ENCODE results near the gene LUZP2. TPM values are rescaled to one million over a fixed set of nuclear protein-coding genes. Genes with fewer than 3 reads are reported as not detected.

The LUZP2 gene
- polyA plus RNA-seq, 1 experiment = 1.6 TPM

DNA sequence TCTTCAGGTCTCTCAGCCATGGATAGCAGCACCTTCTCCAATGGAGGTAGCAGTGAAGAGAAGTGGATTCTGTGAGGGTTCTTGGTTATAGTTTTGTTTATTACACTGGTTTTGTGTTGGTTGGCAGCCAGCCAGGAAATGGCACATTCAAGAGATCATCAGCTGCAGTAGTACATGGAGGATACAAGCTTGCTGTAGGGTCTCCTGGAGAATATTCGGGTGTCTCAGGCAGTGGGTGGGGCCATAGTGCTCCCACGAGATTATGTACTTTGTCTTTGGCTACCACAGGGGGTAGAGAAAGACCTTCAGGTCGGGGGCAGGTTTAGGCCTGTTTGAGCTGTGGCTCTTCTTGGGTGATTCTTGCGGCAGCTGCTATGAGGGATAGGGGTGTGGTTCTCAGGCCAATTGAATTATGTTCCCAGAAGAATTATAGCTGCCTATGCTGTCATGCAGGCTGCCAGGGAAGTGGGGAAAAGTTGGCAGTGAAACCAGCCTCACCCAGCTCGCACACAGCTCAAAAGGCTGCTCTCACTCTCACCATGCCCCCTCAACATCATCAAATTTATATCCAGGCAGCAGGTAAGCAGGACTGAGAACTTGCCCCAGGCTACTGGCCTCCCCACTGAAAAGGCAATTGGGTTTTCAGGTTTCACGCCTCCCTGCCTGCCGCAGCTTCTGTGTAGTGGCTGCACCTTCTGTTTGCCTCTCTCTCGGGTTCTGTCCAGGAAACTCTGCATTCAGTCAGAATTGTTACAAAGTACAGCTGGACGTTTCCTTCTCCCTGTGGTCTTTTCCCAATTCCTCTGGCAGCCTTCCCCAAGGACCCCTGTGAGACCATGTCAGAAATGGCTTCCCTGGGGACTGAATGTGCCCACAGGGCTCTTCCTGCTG, 435.5 kb downstream of the LUZP2 start:
- POLR2A ChIA-PET = no interaction called here
- Histone ChIP-seq H3K27me3 (ENCODE audit: control insufficient read depth, insufficient read depth, low read length) (no peaks in the 10 kb centered on the region), H3K27ac (ENCODE audit: low read depth, low read length) (no peak overlapping the region), H3K4me3 (ENCODE audit: low read depth, low read length) (no peak overlapping the region), H3K9me3 (ENCODE audit: control insufficient read depth, insufficient read depth, low read length) (no peaks in the 10 kb centered on the region)
- DNase-seq (ENCODE audit: low read depth, low spot score) = no peak
- TF ChIP-seq, protein P1, sequence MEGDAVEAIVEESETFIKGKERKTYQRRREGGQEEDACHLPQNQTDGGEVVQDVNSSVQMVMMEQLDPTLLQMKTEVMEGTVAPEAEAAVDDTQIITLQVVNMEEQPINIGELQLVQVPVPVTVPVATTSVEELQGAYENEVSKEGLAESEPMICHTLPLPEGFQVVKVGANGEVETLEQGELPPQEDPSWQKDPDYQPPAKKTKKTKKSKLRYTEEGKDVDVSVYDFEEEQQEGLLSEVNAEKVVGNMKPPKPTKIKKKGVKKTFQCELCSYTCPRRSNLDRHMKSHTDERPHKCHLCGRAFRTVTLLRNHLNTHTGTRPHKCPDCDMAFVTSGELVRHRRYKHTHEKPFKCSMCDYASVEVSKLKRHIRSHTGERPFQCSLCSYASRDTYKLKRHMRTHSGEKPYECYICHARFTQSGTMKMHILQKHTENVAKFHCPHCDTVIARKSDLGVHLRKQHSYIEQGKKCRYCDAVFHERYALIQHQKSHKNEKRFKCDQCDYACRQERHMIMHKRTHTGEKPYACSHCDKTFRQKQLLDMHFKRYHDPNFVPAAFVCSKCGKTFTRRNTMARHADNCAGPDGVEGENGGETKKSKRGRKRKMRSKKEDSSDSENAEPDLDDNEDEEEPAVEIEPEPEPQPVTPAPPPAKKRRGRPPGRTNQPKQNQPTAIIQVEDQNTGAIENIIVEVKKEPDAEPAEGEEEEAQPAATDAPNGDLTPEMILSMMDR (IDR thresholded peaks at IDR 0.05; ENCODE audit: low read depth, low read length) = no peak
- CTCF ChIA-PET = no interaction called here

GRCh38 chr11:24934733-24935439, 438.0 kb downstream of the LUZP2 start:
- Histone ChIP-seq H3K27ac (ENCODE audit: low read depth, low read length) (no peak overlapping the region), H3K27me3 (ENCODE audit: control insufficient read depth, insufficient read depth, low read length) (no peaks in the 10 kb centered on the region), H3K4me3 (ENCODE audit: low read depth, low read length) (no peak overlapping the region), H3K9me3 (ENCODE audit: control insufficient read depth, insufficient read depth, low read length) (no peaks in the 10 kb centered on the region)
- POLR2A ChIA-PET = no interaction called here
- CTCF ChIA-PET = interaction anchor here (1.5 kb wide), 1 partner anchor 1914 kb away, joined by 3 read pairs; no protein-coding TSS in a partner anchor
- peak; percentile 30 for DNase-seq (ENCODE audit: low read depth, low spot score)
- TF ChIP-seq, protein P1 (IDR thresholded peaks at IDR 0.05; ENCODE audit: low read depth, low read length) = no peak

- no peak overlapping the region for H3K4me3 ChIP-seq (ENCODE audit: low read depth, low read length)
- H3K27me3 ChIP-seq (ENCODE audit: control insufficient read depth, insufficient read depth, low read length) = no peaks in the 10 kb centered on the region
- ChIA-PET POLR2A (no interaction called here), CTCF (no interaction called here)
- no peak overlapping the region for H3K27ac ChIP-seq (ENCODE audit: low read depth, low read length)
- TF ChIP-seq, protein P1 (IDR thresholded peaks at IDR 0.05; ENCODE audit: low read depth, low read length) = no peak
- H3K9me3 ChIP-seq (ENCODE audit: control insufficient read depth, insufficient read depth, low read length) = no peaks in the 10 kb centered on the region
- DNase-seq (ENCODE audit: low read depth, low spot score) = no peak
Observed at GRCh38 chr11:24944891-24945290, 448.0 kb downstream of the LUZP2 start.

DNA sequence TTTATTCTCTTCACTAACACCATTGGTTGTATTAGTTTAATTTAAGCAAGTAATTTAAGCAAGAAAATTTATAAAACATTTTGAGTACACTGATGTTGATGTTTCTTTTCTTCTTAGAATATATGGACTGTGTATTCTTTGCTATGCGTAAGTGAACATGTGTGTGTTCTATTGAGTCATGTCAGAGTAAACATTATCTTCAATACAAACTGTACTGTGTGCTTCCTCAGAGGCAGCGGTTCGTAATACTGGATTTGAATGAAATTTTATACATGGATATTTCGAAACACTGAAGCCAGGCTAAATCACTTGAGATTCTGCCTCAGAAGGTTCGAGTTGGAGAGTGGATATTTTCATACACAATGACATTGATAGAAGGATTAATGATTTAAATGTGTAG, 452.6 kb downstream of the LUZP2 start:
- no peak for DNase-seq (ENCODE audit: low read depth, low spot score)
- Histone ChIP-seq H3K27ac (ENCODE audit: low read depth, low read length) (no peak overlapping the region), H3K9me3 (ENCODE audit: control insufficient read depth, insufficient read depth, low read length) (no peaks in the 10 kb centered on the region), H3K27me3 (ENCODE audit: control insufficient read depth, insufficient read depth, low read length) (no peaks in the 10 kb centered on the region), H3K4me3 (ENCODE audit: low read depth, low read length) (no peak overlapping the region)
- TF ChIP-seq, protein P1 (IDR thresholded peaks at IDR 0.05; ENCODE audit: low read depth, low read length) = no peak
- ChIA-PET CTCF (no interaction called here), POLR2A (no interaction called here)

GRCh38 chr11:24963852-24964251, 467.0 kb downstream of the LUZP2 start:
- Histone ChIP-seq H3K27ac (ENCODE audit: low read depth, low read length) (no peak overlapping the region), H3K4me3 (ENCODE audit: low read depth, low read length) (no peak overlapping the region), H3K27me3 (ENCODE audit: control insufficient read depth, insufficient read depth, low read length) (no peaks in the 10 kb centered on the region), H3K9me3 (ENCODE audit: control insufficient read depth, insufficient read depth, low read length) (no peaks in the 10 kb centered on the region; the same call in 1 of the 2 replicates)
- DNase-seq (ENCODE audit: low read depth, low spot score) = no peak
- CTCF ChIA-PET = no interaction called here
- POLR2A ChIA-PET = interaction anchor here (0.6 kb wide), 1 partner anchor 1238 kb away, joined by 3 read pairs; no protein-coding TSS in a partner anchor
- TF ChIP-seq, protein P1 (IDR thresholded peaks at IDR 0.05; ENCODE audit: low read depth, low read length) = no peak

All from AG04450 (cell line).